Measurements from ENCODE around the gene GARNL3. TPM values are rescaled to one million over a fixed set of nuclear protein-coding genes. Genes with fewer than 3 reads are reported as not detected.

The GARNL3 gene, protein sequence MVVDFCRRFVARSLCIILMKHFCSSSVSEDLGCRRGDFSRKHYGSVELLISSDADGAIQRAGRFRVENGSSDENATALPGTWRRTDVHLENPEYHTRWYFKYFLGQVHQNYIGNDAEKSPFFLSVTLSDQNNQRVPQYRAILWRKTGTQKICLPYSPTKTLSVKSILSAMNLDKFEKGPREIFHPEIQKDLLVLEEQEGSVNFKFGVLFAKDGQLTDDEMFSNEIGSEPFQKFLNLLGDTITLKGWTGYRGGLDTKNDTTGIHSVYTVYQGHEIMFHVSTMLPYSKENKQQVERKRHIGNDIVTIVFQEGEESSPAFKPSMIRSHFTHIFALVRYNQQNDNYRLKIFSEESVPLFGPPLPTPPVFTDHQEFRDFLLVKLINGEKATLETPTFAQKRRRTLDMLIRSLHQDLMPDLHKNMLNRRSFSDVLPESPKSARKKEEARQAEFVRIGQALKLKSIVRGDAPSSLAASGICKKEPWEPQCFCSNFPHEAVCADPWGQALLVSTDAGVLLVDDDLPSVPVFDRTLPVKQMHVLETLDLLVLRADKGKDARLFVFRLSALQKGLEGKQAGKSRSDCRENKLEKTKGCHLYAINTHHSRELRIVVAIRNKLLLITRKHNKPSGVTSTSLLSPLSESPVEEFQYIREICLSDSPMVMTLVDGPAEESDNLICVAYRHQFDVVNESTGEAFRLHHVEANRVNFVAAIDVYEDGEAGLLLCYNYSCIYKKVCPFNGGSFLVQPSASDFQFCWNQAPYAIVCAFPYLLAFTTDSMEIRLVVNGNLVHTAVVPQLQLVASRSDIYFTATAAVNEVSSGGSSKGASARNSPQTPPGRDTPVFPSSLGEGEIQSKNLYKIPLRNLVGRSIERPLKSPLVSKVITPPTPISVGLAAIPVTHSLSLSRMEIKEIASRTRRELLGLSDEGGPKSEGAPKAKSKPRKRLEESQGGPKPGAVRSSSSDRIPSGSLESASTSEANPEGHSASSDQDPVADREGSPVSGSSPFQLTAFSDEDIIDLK
- total RNA-seq (20.2 TPM), polyA plus RNA-seq (ENCODE audit: insufficient read depth in 1 of 8, insufficient read length in 8 of 8, low replicate concordance in 1 of 8) (10 to 100 TPM; 14.2 to 23.0 (median 17.9) TPM)
- long read RNA-seq, donor 1 = 0 reads
- long read RNA-seq, donor 2 = 0 reads
- long read RNA-seq, donor 3 = 0 reads
- long read RNA-seq, donor 4, partial matches to known transcripts = 0 of 1 reads
- long read RNA-seq, donor 4, other reads (novel, unspliced or antisense) = 0 of 1 reads
- long read RNA-seq, donor 5 = 0 reads
- long read RNA-seq, donor 6 = 0 reads
- long read RNA-seq, donor 7 = 0 reads
- long read RNA-seq, donor 8, partial matches to known transcripts = 0 of 1 reads
- long read RNA-seq, donor 8, other reads (novel, unspliced or antisense) = 0 of 1 reads
- long read RNA-seq, donor 9 = 0 reads
- long read RNA-seq, donor 10 = 0 reads
- long read RNA-seq, donor 11 = 0 reads

DNA sequence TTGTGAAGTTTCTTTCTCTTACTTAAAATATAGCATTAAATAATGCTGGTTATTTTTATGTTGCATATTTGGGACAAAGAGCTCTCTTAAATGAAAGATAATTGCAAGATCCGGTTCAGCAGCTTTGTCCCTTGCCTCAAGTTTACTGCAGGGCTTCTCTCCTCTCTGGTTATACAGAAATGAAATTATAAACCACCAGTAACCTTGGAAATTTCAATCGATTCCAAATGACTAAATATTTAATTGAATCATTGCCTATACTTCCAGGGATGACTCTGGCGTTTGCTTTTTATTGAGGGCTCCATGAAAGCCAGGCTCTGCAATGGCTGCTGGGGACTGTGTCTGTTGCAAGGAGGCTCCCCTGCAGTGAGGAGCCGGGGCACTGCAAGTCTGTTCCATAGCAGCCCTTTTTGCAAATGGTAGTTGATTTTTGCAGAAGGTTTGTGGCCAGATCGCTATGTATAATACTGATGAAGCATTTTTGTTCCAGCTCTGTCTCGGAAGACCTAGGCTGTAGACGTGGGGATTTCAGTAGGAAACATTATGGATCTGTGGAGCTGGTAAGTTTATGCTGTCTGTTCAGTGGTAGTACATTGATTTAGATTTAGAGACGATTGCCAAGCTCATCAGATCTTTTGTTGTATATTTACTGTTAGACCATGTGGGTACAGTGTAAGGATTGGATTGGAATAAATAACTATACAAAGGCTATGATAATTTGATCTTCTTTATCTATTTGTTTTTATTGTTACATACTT, at the start of gene GARNL3:
TSS of gene GARNL3 (plus strand) at position 313 of the 758 bp plus-strand sequence. CDS start at position 417, 104 bp downstream.
- no peak within 1 kb of the TSS for H3K4me3 ChIP-seq (ENCODE audit: low read length)
- H3K36me3 ChIP-seq (ENCODE audit: control insufficient read depth, insufficient read depth, low read length) = no peaks in the 10 kb centered on the region
- peak; percentile 23 for DNase-seq
- H3K9me3 ChIP-seq (replicated peaks; ENCODE audit: control insufficient read depth, low read depth, low read length) = no peaks in the 10 kb centered on the region
- no peaks in the 10 kb centered on the region for H3K27me3 ChIP-seq (ENCODE audit: control insufficient read depth, insufficient read depth, low read length)
- 28% methylated on average over 5 of the region's 8 CpGs for WGBS (ENCODE audit: insufficient coverage)
- H3K4me1 ChIP-seq (ENCODE audit: control insufficient read depth, insufficient read depth, low read length) = peaks cover 6% of the 10 kb centered on the region
- H3K27ac ChIP-seq (ENCODE audit: low read length) = peak within 1 kb of the TSS; percentile 48

DNA sequence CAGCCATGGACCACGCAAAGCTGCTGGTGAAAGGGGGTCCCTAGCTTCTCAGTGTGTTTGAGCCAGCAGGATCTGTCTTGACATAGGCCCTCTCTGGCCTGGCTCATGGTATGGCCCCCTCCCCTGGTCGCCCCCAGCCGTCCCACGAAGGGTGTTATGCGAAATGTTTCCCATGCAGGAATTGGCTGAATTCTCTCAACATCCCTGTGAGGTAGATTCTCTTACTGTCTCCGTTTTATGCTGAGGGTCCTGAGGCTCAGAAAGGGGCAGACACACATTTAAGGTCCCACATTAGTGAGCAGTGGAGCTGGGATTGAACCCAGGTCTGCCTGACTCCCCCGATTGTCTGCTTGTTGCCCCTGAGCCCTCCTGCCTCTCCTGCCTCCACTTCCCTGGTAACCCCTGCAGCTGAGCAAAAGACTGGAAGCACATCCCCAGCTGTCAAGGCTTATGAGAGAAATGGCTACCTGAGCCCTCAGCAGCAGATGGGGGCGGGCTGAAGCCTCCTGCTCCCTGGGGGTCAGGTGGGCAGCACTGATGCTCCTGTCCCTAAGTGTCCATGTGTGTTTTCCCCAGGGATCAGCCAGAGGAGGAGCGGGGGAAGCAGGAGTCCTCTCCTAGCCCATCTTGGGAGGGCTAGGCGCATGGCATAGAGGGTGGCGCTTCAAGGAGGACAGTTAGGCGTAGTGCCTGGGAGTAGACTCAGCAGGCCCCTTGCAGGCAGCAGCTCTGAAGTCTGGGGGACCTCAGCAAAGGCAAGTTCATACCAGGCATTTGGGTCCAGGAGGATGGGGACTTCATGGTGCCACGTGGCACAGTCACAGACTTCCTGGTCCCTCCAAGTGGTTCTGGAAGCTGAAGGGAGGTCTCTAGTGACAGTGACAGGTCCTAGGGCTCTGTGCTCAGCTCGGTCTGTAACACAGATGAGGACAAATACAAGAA, 49.0 kb upstream of the GARNL3 start:
- Histone ChIP-seq H3K27me3 (ENCODE audit: control insufficient read depth, insufficient read depth, low read length) (no peaks in the 10 kb centered on the region), H3K4me1 (ENCODE audit: control insufficient read depth, insufficient read depth, low read length) (peaks cover 41% of the 10 kb centered on the region), H3K4me3 (ENCODE audit: low read length) (no peak overlapping the region), H3K36me3 (ENCODE audit: control insufficient read depth, insufficient read depth, low read length) (no peaks in the 10 kb centered on the region), H3K27ac (ENCODE audit: low read length) (no peak overlapping the region), H3K9me3 (replicated peaks; ENCODE audit: control insufficient read depth, low read depth, low read length) (no peaks in the 10 kb centered on the region)
- 90% methylated on average over 8 of the region's 14 CpGs for WGBS (ENCODE audit: insufficient coverage)
- DNase-seq = no peak

DNA sequence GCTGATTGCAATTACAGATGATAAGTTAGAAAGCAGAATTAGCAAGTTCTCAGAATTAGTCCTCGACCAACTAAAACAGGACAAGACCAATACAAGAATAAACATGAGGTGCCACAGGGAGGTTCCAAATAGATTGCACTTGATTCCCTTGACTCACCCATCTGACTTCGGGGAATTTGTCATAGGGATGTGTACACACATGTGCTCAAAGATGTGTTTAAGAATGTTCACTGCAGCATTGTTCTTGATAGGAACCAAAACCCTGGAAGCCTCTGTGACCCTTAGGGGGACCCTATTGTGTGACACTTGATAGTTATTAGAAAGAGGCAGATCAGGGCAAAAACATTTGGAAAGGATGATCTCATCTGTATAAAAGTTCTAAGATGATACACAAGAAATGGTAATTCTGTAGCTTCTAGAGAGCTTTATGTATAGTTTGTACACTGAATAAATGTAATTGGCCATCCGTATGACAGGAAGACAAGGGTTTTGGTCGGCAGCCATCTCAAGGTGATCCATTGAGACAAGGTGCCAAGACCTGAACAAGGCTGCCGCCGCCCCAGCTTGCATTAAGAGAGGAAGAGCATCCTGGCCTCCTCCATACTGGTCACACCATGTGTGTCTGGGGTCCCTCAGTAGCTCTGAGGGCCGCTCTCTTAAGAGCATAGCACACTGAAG, 48.2 kb upstream of the GARNL3 start:
- no peak overlapping the region for H3K4me3 ChIP-seq (ENCODE audit: low read length)
- peaks cover 41% of the 10 kb centered on the region for H3K4me1 ChIP-seq (ENCODE audit: control insufficient read depth, insufficient read depth, low read length)
- 93% methylated on average over 5 of the region's 7 CpGs for WGBS (ENCODE audit: insufficient coverage)
- H3K9me3 ChIP-seq (replicated peaks; ENCODE audit: control insufficient read depth, low read depth, low read length) = no peaks in the 10 kb centered on the region
- H3K27ac ChIP-seq (ENCODE audit: low read length) = no peak overlapping the region
- peaks cover 2% of the 10 kb centered on the region for H3K27me3 ChIP-seq (ENCODE audit: control insufficient read depth, insufficient read depth, low read length)
- DNase-seq = peak; percentile 1
- H3K36me3 ChIP-seq (ENCODE audit: control insufficient read depth, insufficient read depth, low read length) = no peaks in the 10 kb centered on the region

DNA sequence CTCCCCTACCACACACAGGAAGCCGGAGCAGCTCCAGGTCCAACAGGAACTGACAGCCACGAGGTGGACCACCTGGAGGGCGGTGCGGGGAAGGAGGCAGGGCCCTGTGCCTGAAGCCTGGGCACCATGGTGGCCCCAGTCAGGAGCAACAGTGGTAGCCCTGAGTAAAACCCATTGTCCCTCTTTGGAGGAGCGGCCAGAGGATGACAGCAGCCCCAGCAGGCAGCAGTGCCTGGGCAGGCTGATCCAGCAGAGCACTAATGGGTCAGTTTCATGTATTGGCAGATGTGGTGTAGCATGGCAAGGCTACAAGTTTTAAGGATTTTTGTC, 47.7 kb upstream of the GARNL3 start:
- H3K36me3 ChIP-seq (ENCODE audit: control insufficient read depth, insufficient read depth, low read length) = no peaks in the 10 kb centered on the region
- DNase-seq = no peak

DNA sequence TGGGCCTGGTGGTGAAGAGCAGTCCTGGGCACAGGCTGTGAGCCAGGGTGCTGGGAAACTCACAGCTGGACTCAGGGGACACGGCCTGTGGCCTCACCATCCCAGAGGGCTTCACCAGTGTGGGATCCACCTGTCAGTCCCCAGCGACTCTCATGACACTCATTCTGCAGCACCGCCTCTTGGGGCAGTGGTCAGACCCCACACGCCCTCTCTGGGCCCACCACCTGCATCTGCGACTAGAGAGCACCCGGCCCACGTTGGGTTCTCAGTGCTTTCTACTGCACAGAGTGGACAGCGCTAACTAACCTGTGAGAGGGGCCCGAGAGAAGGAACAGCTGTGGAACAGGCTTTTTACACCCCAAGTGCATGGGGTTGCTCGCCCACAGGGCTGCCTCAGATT, 45.8 kb upstream of the GARNL3 start:
- Histone ChIP-seq H3K27me3 (ENCODE audit: control insufficient read depth, insufficient read depth, low read length) (peaks cover 7% of the 10 kb centered on the region), H3K4me3 (ENCODE audit: low read length) (no peak overlapping the region), H3K9me3 (replicated peaks; ENCODE audit: control insufficient read depth, low read depth, low read length) (no peaks in the 10 kb centered on the region), H3K36me3 (ENCODE audit: control insufficient read depth, insufficient read depth, low read length) (no peaks in the 10 kb centered on the region), H3K4me1 (ENCODE audit: control insufficient read depth, insufficient read depth, low read length) (peaks cover 24% of the 10 kb centered on the region), H3K27ac (ENCODE audit: low read length) (no peak overlapping the region)
- 76% methylated on average over 10 of the region's 10 CpGs for WGBS (ENCODE audit: insufficient coverage)
- DNase-seq = no peak

More for the DNA sequence above, 47.7 kb upstream of the GARNL3 start:
- 72% methylated on average over 5 of the region's 5 CpGs for WGBS (ENCODE audit: insufficient coverage)
- H3K4me3 ChIP-seq (ENCODE audit: low read length) = no peak overlapping the region
- peaks cover 2% of the 10 kb centered on the region for H3K27me3 ChIP-seq (ENCODE audit: control insufficient read depth, insufficient read depth, low read length)
- H3K9me3 ChIP-seq (replicated peaks; ENCODE audit: control insufficient read depth, low read depth, low read length) = no peaks in the 10 kb centered on the region
- no peak overlapping the region for H3K27ac ChIP-seq (ENCODE audit: low read length)
- H3K4me1 ChIP-seq (ENCODE audit: control insufficient read depth, insufficient read depth, low read length) = peaks cover 39% of the 10 kb centered on the region

DNA sequence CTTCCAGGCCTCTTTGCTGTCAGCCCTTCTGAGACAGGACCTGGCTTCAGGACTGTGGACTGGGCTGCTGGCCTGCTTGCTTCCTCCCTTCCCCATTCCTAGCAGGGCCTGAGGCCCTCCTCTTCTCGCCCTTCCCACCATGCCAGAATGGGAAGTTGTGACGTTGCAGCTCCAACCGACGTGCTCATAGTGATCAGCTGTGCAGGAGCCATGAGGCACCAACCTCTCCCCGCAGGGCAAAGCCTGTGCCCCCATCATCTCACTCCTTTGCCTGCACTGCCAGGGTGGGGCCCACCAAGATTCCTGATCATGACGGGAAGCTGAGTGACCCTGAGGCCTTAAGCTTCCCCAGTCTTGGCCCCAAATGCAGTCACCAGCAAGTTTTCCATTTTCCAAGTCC, 45.1 kb upstream of the GARNL3 start:
- peaks cover 10% of the 10 kb centered on the region for H3K27me3 ChIP-seq (ENCODE audit: control insufficient read depth, insufficient read depth, low read length)
- H3K4me1 ChIP-seq (ENCODE audit: control insufficient read depth, insufficient read depth, low read length) = peaks cover 28% of the 10 kb centered on the region
- no peak overlapping the region for H3K27ac ChIP-seq (ENCODE audit: low read length)
- no peaks in the 10 kb centered on the region for H3K36me3 ChIP-seq (ENCODE audit: control insufficient read depth, insufficient read depth, low read length)
- WGBS (ENCODE audit: insufficient coverage) = 63% methylated on average over 2 of the region's 6 CpGs
- H3K4me3 ChIP-seq (ENCODE audit: low read length) = no peak overlapping the region
- H3K9me3 ChIP-seq (replicated peaks; ENCODE audit: control insufficient read depth, low read depth, low read length) = no peaks in the 10 kb centered on the region
- DNase-seq = peak; percentile 69

DNA sequence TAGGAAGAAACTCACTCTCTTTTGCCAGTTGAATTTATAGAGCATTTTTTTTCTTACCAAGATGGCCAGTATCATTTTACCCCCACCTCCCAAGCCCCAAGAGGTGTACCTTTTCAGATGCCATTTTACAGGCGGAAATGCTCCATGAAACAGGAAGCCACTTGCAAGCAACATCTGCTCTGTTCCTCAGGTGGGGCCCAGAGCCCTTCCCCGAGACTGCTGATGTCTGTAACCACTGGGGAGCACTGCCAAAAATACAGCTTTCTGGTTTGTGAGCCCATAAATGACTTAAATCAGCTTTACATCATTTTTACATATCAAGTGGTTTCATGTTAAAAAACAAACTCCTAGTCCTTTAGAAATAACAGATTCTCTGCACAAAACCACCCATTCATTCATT, 42.9 kb upstream of the GARNL3 start:
- Histone ChIP-seq H3K27me3 (ENCODE audit: control insufficient read depth, insufficient read depth, low read length) (peaks cover 12% of the 10 kb centered on the region), H3K4me1 (ENCODE audit: control insufficient read depth, insufficient read depth, low read length) (peaks cover 27% of the 10 kb centered on the region), H3K4me3 (ENCODE audit: low read length) (no peak overlapping the region), H3K27ac (ENCODE audit: low read length) (no peak overlapping the region), H3K36me3 (ENCODE audit: control insufficient read depth, insufficient read depth, low read length) (no peaks in the 10 kb centered on the region), H3K9me3 (replicated peaks; ENCODE audit: control insufficient read depth, low read depth, low read length) (no peaks in the 10 kb centered on the region)
- no peak for DNase-seq
- WGBS (ENCODE audit: insufficient coverage) = 35% methylated on average over 2 of the region's 2 CpGs

DNA sequence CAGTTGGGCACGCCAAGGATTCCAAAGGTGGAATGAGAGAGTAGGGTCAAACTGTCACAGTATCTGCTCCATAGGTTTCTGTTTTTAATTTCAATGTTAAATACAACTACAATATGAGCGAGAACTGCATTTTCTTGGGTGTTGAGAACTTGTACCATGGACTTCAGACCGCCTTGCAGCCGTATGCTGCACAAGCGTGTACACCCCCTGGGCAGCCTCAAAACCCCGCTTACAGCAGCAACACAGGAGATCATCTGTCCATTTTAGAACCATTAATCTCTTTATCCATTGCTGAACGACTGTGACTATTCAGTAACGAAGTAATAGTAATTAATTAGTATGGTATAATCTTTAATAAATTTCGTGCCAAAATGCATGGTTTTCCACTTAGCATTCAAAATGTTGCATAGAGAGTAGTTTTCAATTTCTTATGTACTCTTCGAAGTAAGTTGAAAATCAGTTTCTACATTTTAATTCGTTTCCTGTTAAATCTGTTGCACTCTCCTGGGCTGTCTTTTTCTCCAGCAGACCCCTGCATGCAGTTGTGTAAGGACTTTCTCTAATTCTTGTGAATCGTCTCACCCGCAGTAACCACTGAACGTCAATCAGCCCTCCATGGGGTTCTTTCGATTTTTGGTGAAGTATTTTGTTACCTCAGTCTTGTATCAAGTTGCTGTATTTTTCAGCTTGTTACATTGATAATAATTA, 42.0 kb upstream of the GARNL3 start:
- H3K36me3 ChIP-seq (ENCODE audit: control insufficient read depth, insufficient read depth, low read length) = no peaks in the 10 kb centered on the region
- H3K4me3 ChIP-seq (ENCODE audit: low read length) = no peak overlapping the region
- peaks cover 12% of the 10 kb centered on the region for H3K27me3 ChIP-seq (ENCODE audit: control insufficient read depth, insufficient read depth, low read length)
- DNase-seq = no peak
- 69% methylated on average over 5 of the region's 15 CpGs for WGBS (ENCODE audit: insufficient coverage)
- peaks cover 29% of the 10 kb centered on the region for H3K4me1 ChIP-seq (ENCODE audit: control insufficient read depth, insufficient read depth, low read length)
- no peaks in the 10 kb centered on the region for H3K9me3 ChIP-seq (replicated peaks; ENCODE audit: control insufficient read depth, low read depth, low read length)
- H3K27ac ChIP-seq (ENCODE audit: low read length) = no peak overlapping the region
